Glomerular visceral epithelial cell (primary cell): ENCODE results near the gene TULP1.
A peak's percentile ranks its signal among the peaks of the same experiment; 100 is the strongest.
"Not testable (repeated sequence)": the region's sequence is repeated elsewhere in the genome, so short reads cannot be mapped to it uniquely, and the experiment has no call there.

Source experiments
- DNase-seq: peaks from one replicate; pipeline ENCODE4 v3.0.0-alpha.2; 2016; ENCODE audit errors: extremely low spot score

The TULP1 gene

GRCh38 chr6:35512740-35513139 lies at the start of gene TULP1:
Gene TULP1, minus strand, starts transcription at chr6:35512896. Its CDS starts 38 bp downstream, at chr6:35512858.
- no peak for DNase-seq

- no peak for DNase-seq
Observed at GRCh38 chr6:35562060-35562459, 49.4 kb upstream of the TULP1 start.

- DNase-seq, result no peak
Observed at GRCh38 chr6:35561113-35561512, 48.4 kb upstream of the TULP1 start.

- no peak for DNase-seq
Observed at GRCh38 chr6:35558571-35558970, 45.9 kb upstream of the TULP1 start.

GRCh38 chr6:35557239-35557638 lies 44.5 kb upstream of the TULP1 start:
- no peak for DNase-seq

GRCh38 chr6:35554811-35555210 lies 42.1 kb upstream of the TULP1 start:
- no peak for DNase-seq

- no peak for DNase-seq
Observed at GRCh38 chr6:35553315-35553714, 40.6 kb upstream of the TULP1 start.

GRCh38 chr6:35552285-35552917 lies 39.7 kb upstream of the TULP1 start:
- DNase-seq, result peak; percentile 14

- DNase-seq, result no peak
Observed at GRCh38 chr6:35550437-35550836, 37.7 kb upstream of the TULP1 start.

GRCh38 chr6:35547676-35548075 lies 35.0 kb upstream of the TULP1 start:
- DNase-seq, result no peak

- no peak for DNase-seq
Observed at GRCh38 chr6:35544769-35545361, 32.2 kb upstream of the TULP1 start.

GRCh38 chr6:35543459-35544193 lies 30.9 kb upstream of the TULP1 start:
- DNase-seq, result no peak

GRCh38 chr6:35541836-35542235 lies 29.1 kb upstream of the TULP1 start:
- no peak for DNase-seq

- no peak for DNase-seq
Observed at GRCh38 chr6:35539223-35539622, 26.5 kb upstream of the TULP1 start.

- not testable (repeated sequence) for DNase-seq
Observed at GRCh38 chr6:35535847-35536246, 23.2 kb upstream of the TULP1 start.

- no peak for DNase-seq
Observed at GRCh38 chr6:35534407-35535170, 21.9 kb upstream of the TULP1 start.

GRCh38 chr6:35533981-35534380 lies 21.3 kb upstream of the TULP1 start:
- no peak for DNase-seq

- DNase-seq, result no peak
Observed at GRCh38 chr6:35532126-35532525, 19.4 kb upstream of the TULP1 start.

GRCh38 chr6:35524380-35525020 lies 11.8 kb upstream of the TULP1 start:
- no peak for DNase-seq

- DNase-seq, result peak; percentile 69
Observed at GRCh38 chr6:35522660-35523658, 10.3 kb upstream of the TULP1 start.

GRCh38 chr6:35522151-35522550 lies 9.5 kb upstream of the TULP1 start:
- DNase-seq, result no peak
